Vagina (tissue), 2 donors: ENCODE results near the gene PIH1D1. TPM values are rescaled to one million over a fixed set of nuclear protein-coding genes. Genes with fewer than 3 reads are reported as not detected.

Experiments
- DNase-seq, 2 donors: peaks; one replicate each; pipeline ENCODE4 v3.0.0-alpha.2; 2017; ENCODE audit errors: extremely low spot score in 2 of 2
- H3K27ac ChIP-seq: fragments of 200-600 bp; sonication (generic); one replicate; pipeline ENCODE4 v1.5.1; 2019
- H3K27me3 ChIP-seq: fragments of 200-600 bp; sonication (generic); one replicate; pipeline ENCODE4 v1.5.1; 2019
- H3K36me3 ChIP-seq, 2 donors: fragments of 200-600 bp; sonication (generic); one replicate each; pipeline ENCODE4 v1.5.1; 2017 to 2019
- H3K4me1 ChIP-seq: fragments of 200-600 bp; sonication (generic); one replicate; pipeline ENCODE4 v1.5.1; 2019
- H3K4me3 ChIP-seq, 2 donors: fragments of 200-600 bp; sonication (generic); 1 replicate in 1 of 2; 2 replicates in 1 of 2; pipeline ENCODE4 v1.5.1; 2016 to 2019
- H3K9me3 ChIP-seq: fragments of 200-600 bp; sonication (generic); one replicate; pipeline ENCODE4 v1.5.1; 2019
- POLR2A ChIP-seq, 2 donors: fragments of 450-650 bp; IDR thresholded peaks; one replicate each; pipeline ENCODE4 v1.6.1; 2017; ENCODE audit warnings: antibody characterized with exemption in 2 of 2, mild to moderate bottlenecking in 2 of 2, moderate library complexity in 2 of 2
- POLR2AphosphoS5 ChIP-seq, 2 donors: sonication (generic); formaldehyde crosslinking; IDR thresholded peaks; one replicate each; pipeline ENCODE4 v1.9.0; 2017; ENCODE audit warnings: antibody characterized with exemption in 2 of 2, mild to moderate bottlenecking in 2 of 2, low read depth in 1 of 2; ENCODE audit not compliant: insufficient read depth in 1 of 2
- intact Hi-C: fragments of 100-400 bp; cut with DNase I; formaldehyde crosslinking; loops from one replicate; pipeline ENCODE4 v1.15.1; 2023
- total RNA-seq: library from RNA; depleted of rRNA; stranded (reverse); fragments of >200 nt; gene quantifications from one replicate; pipeline ENCODE4 v1.2.3, GENCODE V29; 2016
- TF ChIP-seq, protein P1 (sequence below), 3 experiments: fragments of 450-650 bp in 2 of 3; fragments of 200-600 bp in 1 of 3; sonication (generic) in 1 of 3; IDR thresholded peaks; one replicate each; pipeline ENCODE4 v1.5.1; 2017 to 2019; ENCODE audit warnings: antibody characterized with exemption in 3 of 3, mild to moderate bottlenecking in 2 of 3, moderate library complexity in 2 of 3

The PIH1D1 gene
- total RNA-seq, 1 donor from 2014 or later = 96.3 TPM

- H3K4me1 ChIP-seq = peaks cover 36% of the 10 kb centered on the region
- peaks cover 0 to 35% of the 10 kb centered on the region in 2 donors for H3K36me3 ChIP-seq
- intact Hi-C loops = loop anchor here (10.0 kb wide), 1 partner anchor 174 kb away; the partner anchor contains the start of genes BCL2L12 and IRF3
- TF ChIP-seq POLR2AphosphoS5 (IDR thresholded peaks at IDR 0.05; ENCODE audit: insufficient read depth in 1 of 2, low read depth in 1 of 2) (peak in 1 of 2 donors; percentile 36), POLR2A (IDR thresholded peaks at IDR 0.05) (no peak)
- TF ChIP-seq, protein P1, sequence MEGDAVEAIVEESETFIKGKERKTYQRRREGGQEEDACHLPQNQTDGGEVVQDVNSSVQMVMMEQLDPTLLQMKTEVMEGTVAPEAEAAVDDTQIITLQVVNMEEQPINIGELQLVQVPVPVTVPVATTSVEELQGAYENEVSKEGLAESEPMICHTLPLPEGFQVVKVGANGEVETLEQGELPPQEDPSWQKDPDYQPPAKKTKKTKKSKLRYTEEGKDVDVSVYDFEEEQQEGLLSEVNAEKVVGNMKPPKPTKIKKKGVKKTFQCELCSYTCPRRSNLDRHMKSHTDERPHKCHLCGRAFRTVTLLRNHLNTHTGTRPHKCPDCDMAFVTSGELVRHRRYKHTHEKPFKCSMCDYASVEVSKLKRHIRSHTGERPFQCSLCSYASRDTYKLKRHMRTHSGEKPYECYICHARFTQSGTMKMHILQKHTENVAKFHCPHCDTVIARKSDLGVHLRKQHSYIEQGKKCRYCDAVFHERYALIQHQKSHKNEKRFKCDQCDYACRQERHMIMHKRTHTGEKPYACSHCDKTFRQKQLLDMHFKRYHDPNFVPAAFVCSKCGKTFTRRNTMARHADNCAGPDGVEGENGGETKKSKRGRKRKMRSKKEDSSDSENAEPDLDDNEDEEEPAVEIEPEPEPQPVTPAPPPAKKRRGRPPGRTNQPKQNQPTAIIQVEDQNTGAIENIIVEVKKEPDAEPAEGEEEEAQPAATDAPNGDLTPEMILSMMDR (IDR thresholded peaks at IDR 0.05) = no peak
- H3K27me3 ChIP-seq = no peaks in the 10 kb centered on the region
- H3K27ac ChIP-seq = no peak overlapping the region
- H3K9me3 ChIP-seq = no peaks in the 10 kb centered on the region
- no peak for DNase-seq
- no peak overlapping the region for H3K4me3 ChIP-seq
Measured at GRCh38 chr19:49490287-49491029, 38.8 kb upstream of the PIH1D1 start.

- H3K27ac ChIP-seq = peak overlapping the region; percentile 93
- H3K9me3 ChIP-seq = no peaks in the 10 kb centered on the region
- TF ChIP-seq POLR2AphosphoS5 (IDR thresholded peaks at IDR 0.05; ENCODE audit: insufficient read depth in 1 of 2, low read depth in 1 of 2) (no peak), POLR2A (IDR thresholded peaks at IDR 0.05) (no peak)
- TF ChIP-seq, protein P1 (IDR thresholded peaks at IDR 0.05) = no peak
- peaks cover 0 to 35% of the 10 kb centered on the region in 2 donors for H3K36me3 ChIP-seq
- peak overlapping the region; percentile 82 to 96 for H3K4me3 ChIP-seq
- peaks cover 33% of the 10 kb centered on the region for H3K4me1 ChIP-seq
- no peaks in the 10 kb centered on the region for H3K27me3 ChIP-seq
- no peak for DNase-seq
- intact Hi-C loops = loop anchor here (10.0 kb wide), 1 partner anchor 175 kb away; the partner anchor contains the start of genes BCL2L12 and IRF3
Measured at GRCh38 chr19:49489601-49490167, 38.1 kb upstream of the PIH1D1 start.

DNA sequence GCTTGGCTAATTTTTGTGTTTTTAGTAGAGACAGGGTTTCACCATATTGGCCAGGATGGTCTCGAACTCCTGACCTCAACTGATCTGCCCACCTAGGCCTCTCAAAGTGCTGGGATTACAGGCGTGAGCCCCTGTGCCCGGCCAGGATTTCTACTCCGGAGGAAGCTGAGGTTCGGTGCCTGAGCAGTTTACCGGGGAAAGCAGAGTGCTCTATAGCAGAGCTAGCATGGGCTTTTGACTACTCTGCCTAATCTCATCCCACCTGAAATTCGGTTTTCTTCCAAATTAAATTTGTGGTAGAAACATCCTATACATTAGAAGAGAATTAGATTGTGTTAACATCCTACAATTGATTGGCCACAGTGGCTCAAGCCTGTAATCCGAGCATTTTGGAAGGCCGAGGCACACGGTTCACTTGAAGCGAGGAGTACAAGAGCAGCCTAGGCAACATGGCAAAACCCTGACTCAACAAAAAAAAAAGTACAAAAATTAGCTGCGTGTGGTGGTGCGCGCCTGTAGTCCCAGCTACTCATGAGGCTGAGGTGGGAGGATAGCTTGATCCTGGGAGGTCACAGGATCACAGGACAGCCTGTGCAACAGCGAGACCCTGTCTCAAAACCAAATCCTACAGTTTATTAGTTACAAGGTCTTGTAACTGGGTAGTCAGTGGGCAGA is 37.4 kb upstream of the PIH1D1 start:
- Histone ChIP-seq H3K27ac (peak overlapping the region; percentile 93), H3K36me3 (peaks cover 0 to 35% of the 10 kb centered on the region in 2 donors), H3K9me3 (no peaks in the 10 kb centered on the region), H3K27me3 (no peaks in the 10 kb centered on the region), H3K4me3 (peak overlapping the region; percentile 82 to 96), H3K4me1 (peaks cover 33% of the 10 kb centered on the region)
- no peak for DNase-seq
- TF ChIP-seq POLR2AphosphoS5 (IDR thresholded peaks at IDR 0.05; ENCODE audit: insufficient read depth in 1 of 2, low read depth in 1 of 2) = no peak
- no peak for TF ChIP-seq POLR2A (IDR thresholded peaks at IDR 0.05)
- TF ChIP-seq, protein P1 (IDR thresholded peaks at IDR 0.05) = no peak
- intact Hi-C loops = no loop called here

- Histone ChIP-seq H3K4me1 (peaks cover 33% of the 10 kb centered on the region), H3K27me3 (no peaks in the 10 kb centered on the region), H3K4me3 (peak overlapping the region; percentile 82 to 96), H3K9me3 (no peaks in the 10 kb centered on the region), H3K36me3 (peaks cover 0 to 36% of the 10 kb centered on the region in 2 donors), H3K27ac (peak overlapping the region; percentile 93)
- TF ChIP-seq, protein P1 (IDR thresholded peaks at IDR 0.05) = no peak
- TF ChIP-seq POLR2A (IDR thresholded peaks at IDR 0.05) = no peak
- TF ChIP-seq POLR2AphosphoS5 (IDR thresholded peaks at IDR 0.05; ENCODE audit: insufficient read depth in 1 of 2, low read depth in 1 of 2) = no peak
- no peak for DNase-seq
- intact Hi-C loops = no loop called here
Measured at GRCh38 chr19:49488046-49488862, 36.6 kb upstream of the PIH1D1 start.
